ENCODE data around the gene NR2C2. TPM values are rescaled to one million over a fixed set of nuclear protein-coding genes. Genes with fewer than 3 reads are reported as not detected.

The NR2C2 gene
- total RNA-seq, 2 experiments from 2014 or later = 35.9 to 62.1 TPM

- DNase-seq (ENCODE audit: low spot score) = no peak
- intact Hi-C loops (cut with micrococcal nuclease; ENCODE audit: unreplicated experiment) = loop anchor here (5.0 kb wide), 1 partner anchor 80 kb away; no protein-coding TSS in a partner anchor
- H3K4me2 ChIP-seq (ENCODE audit: low read length) = no peak overlapping the region
- no peaks in the 10 kb centered on the region for H3K9me2 ChIP-seq (ENCODE audit: insufficient read depth, low read length)
- no peak overlapping the region for H3K4me3 ChIP-seq (ENCODE audit: low read depth, low read length, poor library complexity, severe bottlenecking)
- BruUV-seq (replicated peaks) = no TSS peak
- peaks cover 63% of the 10 kb centered on the region for H3K36me3 ChIP-seq (ENCODE audit: insufficient read depth, low read length)
- no peaks in the 10 kb centered on the region for H3K79me2 ChIP-seq (ENCODE audit: insufficient read depth, low read depth, low read length)
- H3K4me1 ChIP-seq (ENCODE audit: insufficient read depth, low read length, poor library complexity, severe bottlenecking) = no peaks in the 10 kb centered on the region
- ChIA-PET CTCF (ENCODE audit: unreplicated experiment) (no interaction called here), POLR2A (interaction anchor here (0.7 kb wide), 1 partner anchor 18 kb away, joined by 3 read pairs; no protein-coding TSS in a partner anchor)
- H2AFZ ChIP-seq (ENCODE audit: low read length) = no peak overlapping the region
- no peaks in the 10 kb centered on the region for H3K9me3 ChIP-seq (ENCODE audit: low read length)
- H4K20me1 ChIP-seq (ENCODE audit: insufficient read depth, low read length) = no peaks in the 10 kb centered on the region
- H3K27ac ChIP-seq (ENCODE audit: low read depth, low read length, poor library complexity, severe bottlenecking) = no peak overlapping the region
- TF ChIP-seq CTCF (conservative IDR thresholded peaks at IDR 0.05; ENCODE audit: low read length) (no peak), EZH2phosphoT487 (IDR thresholded peaks at IDR 0.05; ENCODE audit: borderline replicate concordance, low read depth, low read length) (no peak)
Measured at GRCh38 chr3:15007681-15008141, 60.3 kb downstream of the NR2C2 start.

GRCh38 chr3:15009167-15009566 lies 61.8 kb downstream of the NR2C2 start:
- Histone ChIP-seq H3K27ac (ENCODE audit: low read depth, low read length, poor library complexity, severe bottlenecking) (no peak overlapping the region), H3K4me2 (ENCODE audit: low read length) (no peak overlapping the region), H4K20me1 (ENCODE audit: insufficient read depth, low read length) (no peaks in the 10 kb centered on the region), H3K9me3 (ENCODE audit: low read length) (no peaks in the 10 kb centered on the region), H3K36me3 (ENCODE audit: insufficient read depth, low read length) (peaks cover 70% of the 10 kb centered on the region), H3K4me1 (ENCODE audit: insufficient read depth, low read length, poor library complexity, severe bottlenecking) (no peaks in the 10 kb centered on the region), H3K9me2 (ENCODE audit: insufficient read depth, low read length) (no peaks in the 10 kb centered on the region), H3K4me3 (ENCODE audit: low read depth, low read length, poor library complexity, severe bottlenecking) (no peak overlapping the region), H2AFZ (ENCODE audit: low read length) (no peak overlapping the region), H3K79me2 (ENCODE audit: insufficient read depth, low read depth, low read length) (no peaks in the 10 kb centered on the region)
- no peak for TF ChIP-seq EZH2phosphoT487 (IDR thresholded peaks at IDR 0.05; ENCODE audit: borderline replicate concordance, low read depth, low read length)
- no peak for TF ChIP-seq CTCF (conservative IDR thresholded peaks at IDR 0.05; ENCODE audit: low read length)
- ChIA-PET POLR2A (interaction anchor here (0.6 kb wide), 1 partner anchor 14 kb away, joined by 5 read pairs; no protein-coding TSS in a partner anchor), CTCF (ENCODE audit: unreplicated experiment) (no interaction called here)
- no peak for DNase-seq (ENCODE audit: low spot score)
- intact Hi-C loops (cut with micrococcal nuclease; ENCODE audit: unreplicated experiment) = loop anchor here (5.0 kb wide), 1 partner anchor 82 kb away; no protein-coding TSS in a partner anchor
- BruUV-seq (replicated peaks) = no TSS peak

- no peaks in the 10 kb centered on the region for H3K4me1 ChIP-seq (ENCODE audit: insufficient read depth, low read length, poor library complexity, severe bottlenecking)
- no peaks in the 10 kb centered on the region for H3K79me2 ChIP-seq (ENCODE audit: insufficient read depth, low read depth, low read length)
- POLR2A ChIA-PET = interaction anchor here (0.6 kb wide), 2 partner anchors 39 to 44 kb away, joined by 3 to 4 read pairs; no protein-coding TSS in a partner anchor
- no TSS peak for BruUV-seq (replicated peaks)
- intact Hi-C loops (cut with micrococcal nuclease; ENCODE audit: unreplicated experiment) = no loop called here
- no peak overlapping the region for H3K4me3 ChIP-seq (ENCODE audit: low read depth, low read length, poor library complexity, severe bottlenecking)
- no peaks in the 10 kb centered on the region for H4K20me1 ChIP-seq (ENCODE audit: insufficient read depth, low read length)
- H3K36me3 ChIP-seq (ENCODE audit: insufficient read depth, low read length) = peaks cover 71% of the 10 kb centered on the region
- CTCF ChIA-PET (ENCODE audit: unreplicated experiment) = interaction anchor here (0.6 kb wide), 1 partner anchor 570 kb away, joined by 3 read pairs; no protein-coding TSS in a partner anchor
- no peak overlapping the region for H3K4me2 ChIP-seq (ENCODE audit: low read length)
- H3K9me2 ChIP-seq (ENCODE audit: insufficient read depth, low read length) = no peaks in the 10 kb centered on the region
- DNase-seq (ENCODE audit: low spot score) = no peak
- H2AFZ ChIP-seq (ENCODE audit: low read length) = no peak overlapping the region
- no peak overlapping the region for H3K27ac ChIP-seq (ENCODE audit: low read depth, low read length, poor library complexity, severe bottlenecking)
- no peaks in the 10 kb centered on the region for H3K9me3 ChIP-seq (ENCODE audit: low read length)
- TF ChIP-seq CTCF (conservative IDR thresholded peaks at IDR 0.05; ENCODE audit: low read length) = no peak
- TF ChIP-seq EZH2phosphoT487 (IDR thresholded peaks at IDR 0.05; ENCODE audit: borderline replicate concordance, low read depth, low read length) = no peak
Measured at GRCh38 chr3:15010664-15011063, 63.3 kb downstream of the NR2C2 start.

Data from OCI-LY7 (cell line).